SH-SY5Y (cell line): ENCODE data around the gene YWHAH.

Source experiments
- GATA2 ChIP-seq: IDR thresholded peaks from 2 replicates; pipeline ENCODE4 v1.6.1; 2011; ENCODE audit warnings: mild to moderate bottlenecking, low read depth, low read length
- GATA3 ChIP-seq: IDR thresholded peaks from 2 replicates; pipeline ENCODE4 v1.6.1; 2011; ENCODE audit warnings: low read depth, mild to moderate bottlenecking, low read length, moderate library complexity

YWHAH gene

GRCh38 chr22:32005453-32005852 is 61.1 kb downstream of the YWHAH start:
- TF ChIP-seq GATA2 (no peak), GATA3 (no peak)
